Right atrium auricular region (tissue), 2 donors: ENCODE results near the gene FAM219A. TPM values are rescaled to one million over a fixed set of nuclear protein-coding genes. Genes with fewer than 3 reads are reported as not detected.

ENCODE experiments used
- DNase-seq: peaks from one replicate; pipeline ENCODE4 v3.0.0-alpha.2; 2019; ENCODE audit warnings: low spot score
- H3K27ac ChIP-seq, 2 donors: fragments of 200-600 bp; sonication (generic); 1 replicate in 1 of 2; 2 replicates in 1 of 2; pipeline ENCODE4 v1.5.1; 2016 to 2019
- H3K27me3 ChIP-seq, 2 donors: fragments of 200-600 bp; sonication (generic); one replicate each; pipeline versions ENCODE4 v1.5.1 to v1.6.0; 2017 to 2019
- H3K36me3 ChIP-seq: fragments of 200-600 bp; sonication (generic); one replicate; pipeline ENCODE4 v1.5.1; 2016
- H3K4me1 ChIP-seq, 2 donors: fragments of 200-600 bp; sonication (generic); one replicate each; pipeline versions ENCODE4 v1.5.1 to v1.6.0; 2017 to 2019
- H3K4me3 ChIP-seq, 2 donors: fragments of 200-600 bp; sonication (generic); 1 replicate in 1 of 2; 2 replicates in 1 of 2; pipeline ENCODE4 v1.5.1; 2017 to 2019; ENCODE audit warnings: mild to moderate bottlenecking in 1 of 2, moderate library complexity in 1 of 2
- H3K9me3 ChIP-seq, 2 donors: fragments of 200-600 bp; sonication (generic); one replicate each; pipeline ENCODE4 v1.5.1; 2019
- total RNA-seq, 2 donors: library from RNA; depleted of rRNA; stranded (reverse); fragments of >200 nt; gene quantifications; one replicate each; pipeline ENCODE4 v1.1.0, GENCODE V29; 2016
- TF ChIP-seq, protein P1 (sequence below), 2 donors: fragments of 200-600 bp; sonication (generic); IDR thresholded peaks; one replicate each; pipeline ENCODE4 v1.5.1; 2019; ENCODE audit warnings: antibody characterized with exemption in 2 of 2

Gene FAM219A
- total RNA-seq, 2 donors from 2014 or later, result 10.5 to 19.9 TPM

GRCh38 chr9:34492051-34492450, 33.7 kb upstream of the FAM219A start:
- Histone ChIP-seq H3K4me3 (no peak overlapping the region), H3K27ac (no peak overlapping the region), H3K36me3 (no peaks in the 10 kb centered on the region), H3K4me1 (no peaks in the 10 kb centered on the region), H3K27me3 (no peaks in the 10 kb centered on the region), H3K9me3 (no peaks in the 10 kb centered on the region)
- no peak for DNase-seq
- TF ChIP-seq, protein P1, sequence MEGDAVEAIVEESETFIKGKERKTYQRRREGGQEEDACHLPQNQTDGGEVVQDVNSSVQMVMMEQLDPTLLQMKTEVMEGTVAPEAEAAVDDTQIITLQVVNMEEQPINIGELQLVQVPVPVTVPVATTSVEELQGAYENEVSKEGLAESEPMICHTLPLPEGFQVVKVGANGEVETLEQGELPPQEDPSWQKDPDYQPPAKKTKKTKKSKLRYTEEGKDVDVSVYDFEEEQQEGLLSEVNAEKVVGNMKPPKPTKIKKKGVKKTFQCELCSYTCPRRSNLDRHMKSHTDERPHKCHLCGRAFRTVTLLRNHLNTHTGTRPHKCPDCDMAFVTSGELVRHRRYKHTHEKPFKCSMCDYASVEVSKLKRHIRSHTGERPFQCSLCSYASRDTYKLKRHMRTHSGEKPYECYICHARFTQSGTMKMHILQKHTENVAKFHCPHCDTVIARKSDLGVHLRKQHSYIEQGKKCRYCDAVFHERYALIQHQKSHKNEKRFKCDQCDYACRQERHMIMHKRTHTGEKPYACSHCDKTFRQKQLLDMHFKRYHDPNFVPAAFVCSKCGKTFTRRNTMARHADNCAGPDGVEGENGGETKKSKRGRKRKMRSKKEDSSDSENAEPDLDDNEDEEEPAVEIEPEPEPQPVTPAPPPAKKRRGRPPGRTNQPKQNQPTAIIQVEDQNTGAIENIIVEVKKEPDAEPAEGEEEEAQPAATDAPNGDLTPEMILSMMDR (IDR thresholded peaks at IDR 0.05), result no peak

GRCh38 chr9:34491596-34491995, 33.2 kb upstream of the FAM219A start:
- no peak for DNase-seq
- Histone ChIP-seq H3K9me3 (no peaks in the 10 kb centered on the region), H3K4me3 (no peak overlapping the region), H3K4me1 (no peaks in the 10 kb centered on the region), H3K27ac (no peak overlapping the region), H3K36me3 (no peaks in the 10 kb centered on the region), H3K27me3 (no peaks in the 10 kb centered on the region)
- TF ChIP-seq, protein P1 (IDR thresholded peaks at IDR 0.05), result no peak

GRCh38 chr9:34490760-34491159, 32.4 kb upstream of the FAM219A start:
- DNase-seq, result no peak
- TF ChIP-seq, protein P1 (IDR thresholded peaks at IDR 0.05), result no peak
- H3K27ac ChIP-seq, result no peak overlapping the region

GRCh38 chr9:34490360-34490759, 32.0 kb upstream of the FAM219A start:
- TF ChIP-seq, protein P1 (IDR thresholded peaks at IDR 0.05), result no peak
- H3K4me1 ChIP-seq, result no peaks in the 10 kb centered on the region
- DNase-seq, result no peak
- no peaks in the 10 kb centered on the region for H3K36me3 ChIP-seq
- no peaks in the 10 kb centered on the region for H3K27me3 ChIP-seq
- no peaks in the 10 kb centered on the region for H3K9me3 ChIP-seq
- H3K27ac ChIP-seq, result no peak overlapping the region
- H3K4me3 ChIP-seq, result no peak overlapping the region

More at GRCh38 chr9:34490760-34491159, 32.4 kb upstream of the FAM219A start:
- Histone ChIP-seq H3K9me3 (no peaks in the 10 kb centered on the region), H3K27me3 (no peaks in the 10 kb centered on the region), H3K4me3 (no peak overlapping the region), H3K36me3 (no peaks in the 10 kb centered on the region), H3K4me1 (no peaks in the 10 kb centered on the region)

- Histone ChIP-seq H3K4me1 (no peaks in the 10 kb centered on the region), H3K27ac (no peak overlapping the region), H3K36me3 (no peaks in the 10 kb centered on the region), H3K27me3 (no peaks in the 10 kb centered on the region), H3K9me3 (no peaks in the 10 kb centered on the region), H3K4me3 (no peak overlapping the region)
- TF ChIP-seq, protein P1 (IDR thresholded peaks at IDR 0.05), result no peak
- DNase-seq, result no peak
Observed at GRCh38 chr9:34486572-34486971, 28.2 kb upstream of the FAM219A start.

DNA sequence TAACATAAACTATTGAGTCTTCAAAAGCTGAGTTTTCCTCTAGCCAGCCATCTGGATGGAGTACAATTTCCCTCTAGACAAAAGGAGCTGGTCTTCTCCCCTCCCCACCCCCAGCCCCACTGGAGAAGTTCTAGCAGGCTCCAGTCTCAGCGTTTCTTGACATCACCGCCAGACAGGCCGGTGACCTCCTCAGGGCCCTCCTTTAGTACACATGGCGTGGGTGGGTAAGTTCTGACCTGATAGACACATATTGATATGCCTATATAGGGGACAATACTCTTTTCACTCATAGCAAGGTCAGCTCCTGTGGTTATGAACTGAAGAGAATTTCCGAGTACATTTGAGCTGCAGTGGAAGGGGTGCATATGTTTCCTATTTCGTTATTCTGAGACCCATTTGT, 27.5 kb upstream of the FAM219A start:
- Histone ChIP-seq H3K27me3 (no peaks in the 10 kb centered on the region), H3K36me3 (no peaks in the 10 kb centered on the region), H3K4me1 (no peaks in the 10 kb centered on the region), H3K4me3 (no peak overlapping the region), H3K9me3 (no peaks in the 10 kb centered on the region), H3K27ac (no peak overlapping the region)
- no peak for DNase-seq
- TF ChIP-seq, protein P1 (IDR thresholded peaks at IDR 0.05), result no peak
